ENCODE measurements around the gene UBE2QL1. TPM values are rescaled to one million over a fixed set of nuclear protein-coding genes. Genes with fewer than 3 reads are reported as not detected.

The UBE2QL1 gene
- total RNA-seq, 1 experiment from 2014 or later = not detected

DNA sequence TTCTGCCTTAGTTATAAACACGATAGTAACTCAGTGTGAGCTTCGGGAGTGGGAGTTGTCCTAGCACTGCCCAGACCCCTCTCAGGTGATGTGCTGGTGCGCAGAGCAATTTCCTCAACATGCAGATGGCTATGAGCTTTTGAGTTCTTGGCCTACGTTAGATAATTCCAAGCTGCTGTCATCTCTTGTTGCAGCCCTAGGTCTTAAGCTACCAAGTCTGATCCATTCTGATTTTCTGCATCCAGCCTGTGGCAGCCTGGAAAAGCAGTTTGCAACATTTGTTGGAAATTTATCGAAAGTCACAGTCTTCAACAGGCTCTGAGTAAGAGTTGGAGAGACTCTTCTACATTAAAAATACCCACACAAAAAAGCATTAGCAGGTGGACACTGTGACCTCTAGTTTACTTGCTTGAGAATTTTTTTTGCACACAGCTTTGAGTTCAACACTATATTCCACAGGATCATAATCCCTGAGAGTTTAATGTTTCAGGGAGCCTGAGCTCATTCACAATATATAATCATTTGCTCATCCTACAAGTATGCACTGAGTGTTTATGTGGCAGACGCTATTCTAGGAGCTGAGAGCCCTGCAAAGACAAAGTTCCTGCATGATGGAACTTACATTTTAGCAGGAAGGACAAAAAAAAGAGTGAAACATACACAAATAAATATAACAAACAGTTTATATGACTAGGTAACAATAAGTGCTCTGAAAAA lies 91.6 kb downstream of the UBE2QL1 start:
- Histone ChIP-seq H3K4me1 (ENCODE audit: control insufficient read depth in 1 of 2, insufficient read depth in 2 of 2, low read length in 2 of 2) (no peaks in the 10 kb centered on the region), H3K9ac (ENCODE audit: low read length) (no peak overlapping the region), H3K36me3 (ENCODE audit: control insufficient read depth in 1 of 2, insufficient read depth in 2 of 2, low read length in 2 of 2) (no peaks in the 10 kb centered on the region), H3K79me2 (ENCODE audit: insufficient read depth, low read length) (no peaks in the 10 kb centered on the region), H3K4me2 (ENCODE audit: low read length) (no peak overlapping the region), H3K4me3 (replicated peaks in 1 of 2; ENCODE audit: low read depth in 1 of 2, low read length in 2 of 2) (no peak overlapping the region), H3K9me2 (ENCODE audit: insufficient read depth) (no peaks in the 10 kb centered on the region), H3K27me3 (ENCODE audit: insufficient read depth, low read length) (peaks cover 16% of the 10 kb centered on the region), H3K9me3 (ENCODE audit: control insufficient read depth in 1 of 2, insufficient read depth in 1 of 2, low read depth in 1 of 2, low read length in 2 of 2) (no peaks in the 10 kb centered on the region), H4K20me1 (ENCODE audit: insufficient read depth) (no peaks in the 10 kb centered on the region), H3K27ac (ENCODE audit: low read depth, low read length) (no peak overlapping the region), H2AFZ (ENCODE audit: low read depth, low read length, poor library complexity, severe bottlenecking) (no peak overlapping the region)
- no TSS peak for BruUV-seq (replicated peaks)
- TF ChIP-seq POLR2A (IDR thresholded peaks at IDR 0.05; ENCODE audit: borderline replicate concordance, extremely low read depth, insufficient read depth, insufficient read length) (no peak), ZFX (IDR thresholded peaks at IDR 0.05) (no peak), SIN3A (IDR thresholded peaks at IDR 0.05; ENCODE audit: low read depth) (no peak), ZNF274 (IDR thresholded peaks at IDR 0.05; ENCODE audit: low read depth, low read length) (no peak), FOSL1 (IDR thresholded peaks at IDR 0.05; ENCODE audit: low read depth) (no peak), ELF1 (IDR thresholded peaks at IDR 0.05; ENCODE audit: borderline replicate concordance, low read depth) (no peak), POLR2AphosphoS5 (IDR thresholded peaks at IDR 0.05; ENCODE audit: low read depth, low read length) (no peak), RAD21 (IDR thresholded peaks at IDR 0.05; ENCODE audit: low read depth) (no peak), CEBPB (IDR thresholded peaks at IDR 0.05; ENCODE audit: low read depth) (no peak), EZH2 (IDR thresholded peaks at IDR 0.05) (no peak)
- TF ChIP-seq, protein P1, sequence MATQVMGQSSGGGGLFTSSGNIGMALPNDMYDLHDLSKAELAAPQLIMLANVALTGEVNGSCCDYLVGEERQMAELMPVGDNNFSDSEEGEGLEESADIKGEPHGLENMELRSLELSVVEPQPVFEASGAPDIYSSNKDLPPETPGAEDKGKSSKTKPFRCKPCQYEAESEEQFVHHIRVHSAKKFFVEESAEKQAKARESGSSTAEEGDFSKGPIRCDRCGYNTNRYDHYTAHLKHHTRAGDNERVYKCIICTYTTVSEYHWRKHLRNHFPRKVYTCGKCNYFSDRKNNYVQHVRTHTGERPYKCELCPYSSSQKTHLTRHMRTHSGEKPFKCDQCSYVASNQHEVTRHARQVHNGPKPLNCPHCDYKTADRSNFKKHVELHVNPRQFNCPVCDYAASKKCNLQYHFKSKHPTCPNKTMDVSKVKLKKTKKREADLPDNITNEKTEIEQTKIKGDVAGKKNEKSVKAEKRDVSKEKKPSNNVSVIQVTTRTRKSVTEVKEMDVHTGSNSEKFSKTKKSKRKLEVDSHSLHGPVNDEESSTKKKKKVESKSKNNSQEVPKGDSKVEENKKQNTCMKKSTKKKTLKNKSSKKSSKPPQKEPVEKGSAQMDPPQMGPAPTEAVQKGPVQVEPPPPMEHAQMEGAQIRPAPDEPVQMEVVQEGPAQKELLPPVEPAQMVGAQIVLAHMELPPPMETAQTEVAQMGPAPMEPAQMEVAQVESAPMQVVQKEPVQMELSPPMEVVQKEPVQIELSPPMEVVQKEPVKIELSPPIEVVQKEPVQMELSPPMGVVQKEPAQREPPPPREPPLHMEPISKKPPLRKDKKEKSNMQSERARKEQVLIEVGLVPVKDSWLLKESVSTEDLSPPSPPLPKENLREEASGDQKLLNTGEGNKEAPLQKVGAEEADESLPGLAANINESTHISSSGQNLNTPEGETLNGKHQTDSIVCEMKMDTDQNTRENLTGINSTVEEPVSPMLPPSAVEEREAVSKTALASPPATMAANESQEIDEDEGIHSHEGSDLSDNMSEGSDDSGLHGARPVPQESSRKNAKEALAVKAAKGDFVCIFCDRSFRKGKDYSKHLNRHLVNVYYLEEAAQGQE (IDR thresholded peaks at IDR 0.05; ENCODE audit: low read depth) = no peak
- TF ChIP-seq, protein P2, sequence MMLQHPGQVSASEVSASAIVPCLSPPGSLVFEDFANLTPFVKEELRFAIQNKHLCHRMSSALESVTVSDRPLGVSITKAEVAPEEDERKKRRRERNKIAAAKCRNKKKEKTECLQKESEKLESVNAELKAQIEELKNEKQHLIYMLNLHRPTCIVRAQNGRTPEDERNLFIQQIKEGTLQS (IDR thresholded peaks at IDR 0.05) = no peak
- TF ChIP-seq, protein P3, sequence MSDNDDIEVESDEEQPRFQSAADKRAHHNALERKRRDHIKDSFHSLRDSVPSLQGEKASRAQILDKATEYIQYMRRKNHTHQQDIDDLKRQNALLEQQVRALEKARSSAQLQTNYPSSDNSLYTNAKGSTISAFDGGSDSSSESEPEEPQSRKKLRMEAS (IDR thresholded peaks at IDR 0.05) = no peak
- RAD21 ChIA-PET (ENCODE audit: low non-redundant PET in 1 of 2, low total read pairs in 2 of 2, uncharacterized antibody in 2 of 2, unreplicated experiment in 2 of 2) = no interaction called here
- no peak for ATAC-seq
- intact Hi-C loops (cut with micrococcal nuclease) = no loop called here
- POLR2A ChIA-PET = no interaction called here
- CTCF ChIA-PET = no interaction called here
- no peak for DNase-seq (ENCODE audit: low read depth, low spot score)

All from HCT116 (cell line).